Measurements from ENCODE around the gene CAPN13.

- no peak for TF ChIP-seq CTCF (IDR thresholded peaks at IDR 0.05)
- TF ChIP-seq POLR2A (IDR thresholded peaks at IDR 0.05), result no peak
These were observed 97.7 kb downstream of the CAPN13 start for GRCh38 chr2:30709516-30709915.

All from Peyer's patch (tissue), 4 donors.